Right atrium auricular region (tissue), 2 donors: Measurements from ENCODE around the gene IGLL1. TPM values are rescaled to one million over a fixed set of nuclear protein-coding genes. Genes with fewer than 3 reads are reported as not detected.
"Not testable (repeated sequence)": the region's sequence is repeated elsewhere in the genome, so short reads cannot be mapped to it uniquely, and the experiment has no call there.

Experiments
- DNase-seq: peaks from one replicate; pipeline ENCODE4 v3.0.0-alpha.2; 2019; ENCODE audit warnings: low spot score
- H3K27ac ChIP-seq, 2 donors: fragments of 200-600 bp; sonication (generic); 1 replicate in 1 of 2; 2 replicates in 1 of 2; pipeline ENCODE4 v1.5.1; 2016 to 2019
- H3K27me3 ChIP-seq, 2 donors: fragments of 200-600 bp; sonication (generic); one replicate each; pipeline versions ENCODE4 v1.5.1 to v1.6.0; 2017 to 2019
- H3K36me3 ChIP-seq: fragments of 200-600 bp; sonication (generic); one replicate; pipeline ENCODE4 v1.5.1; 2016
- H3K4me1 ChIP-seq, 2 donors: fragments of 200-600 bp; sonication (generic); one replicate each; pipeline versions ENCODE4 v1.5.1 to v1.6.0; 2017 to 2019
- H3K4me3 ChIP-seq, 2 donors: fragments of 200-600 bp; sonication (generic); 1 replicate in 1 of 2; 2 replicates in 1 of 2; pipeline ENCODE4 v1.5.1; 2017 to 2019; ENCODE audit warnings: mild to moderate bottlenecking in 1 of 2, moderate library complexity in 1 of 2
- H3K9me3 ChIP-seq, 2 donors: fragments of 200-600 bp; sonication (generic); one replicate each; pipeline ENCODE4 v1.5.1; 2019
- CTCF ChIP-seq, 2 donors: fragments of 200-600 bp; sonication (generic); IDR thresholded peaks; one replicate each; pipeline ENCODE4 v1.5.1; 2019; ENCODE audit warnings: antibody characterized with exemption in 2 of 2
- total RNA-seq, 2 donors: library from RNA; depleted of rRNA; stranded (reverse); fragments of >200 nt; gene quantifications; one replicate each; pipeline ENCODE4 v1.1.0, GENCODE V29; 2016

Gene IGLL1
- total RNA-seq, 2 donors from 2014 or later, result not detected

GRCh38 chr22:23604939-23605712 is 25.0 kb upstream of the IGLL1 start:
- Histone ChIP-seq H3K36me3 (no peaks in the 10 kb centered on the region), H3K9me3 (no peaks in the 10 kb centered on the region), H3K27ac (no peak overlapping the region), H3K27me3 (no peaks in the 10 kb centered on the region), H3K4me1 (no peaks in the 10 kb centered on the region), H3K4me3 (no peak overlapping the region)
- DNase-seq, result no peak
- TF ChIP-seq CTCF (IDR thresholded peaks at IDR 0.05), result no peak

GRCh38 chr22:23603266-23603665 is 23.2 kb upstream of the IGLL1 start:
- Histone ChIP-seq H3K36me3 (no peaks in the 10 kb centered on the region), H3K4me1 (no peaks in the 10 kb centered on the region), H3K27ac (no peak overlapping the region), H3K9me3 (no peaks in the 10 kb centered on the region), H3K4me3 (no peak overlapping the region), H3K27me3 (no peaks in the 10 kb centered on the region)
- TF ChIP-seq CTCF (IDR thresholded peaks at IDR 0.05), result no peak
- DNase-seq, result no peak

GRCh38 chr22:23598805-23599518 is 18.9 kb upstream of the IGLL1 start:
- no peaks in the 10 kb centered on the region for H3K36me3 ChIP-seq
- no peaks in the 10 kb centered on the region for H3K9me3 ChIP-seq
- DNase-seq, result no peak
- TF ChIP-seq CTCF (IDR thresholded peaks at IDR 0.05), result no peak
- no peaks in the 10 kb centered on the region for H3K4me1 ChIP-seq
- no peaks in the 10 kb centered on the region for H3K27me3 ChIP-seq
- no peak overlapping the region for H3K27ac ChIP-seq
- no peak overlapping the region for H3K4me3 ChIP-seq

GRCh38 chr22:23597576-23598268 is 17.6 kb upstream of the IGLL1 start:
- H3K27me3 ChIP-seq, DNase-seq, H3K4me3 ChIP-seq, H3K36me3 ChIP-seq, H3K9me3 ChIP-seq, H3K4me1 ChIP-seq, H3K27ac ChIP-seq: not testable (repeated sequence)

GRCh38 chr22:23595904-23596303 is 15.8 kb upstream of the IGLL1 start:
- H3K4me3 ChIP-seq, H3K9me3 ChIP-seq, H3K27ac ChIP-seq, H3K36me3 ChIP-seq, H3K4me1 ChIP-seq, H3K27me3 ChIP-seq, DNase-seq: not testable (repeated sequence)

- no peak for DNase-seq
- Histone ChIP-seq H3K36me3 (no peaks in the 10 kb centered on the region), H3K27ac (no peak overlapping the region), H3K4me3 (no peak overlapping the region), H3K9me3 (no peaks in the 10 kb centered on the region), H3K4me1 (no peaks in the 10 kb centered on the region), H3K27me3 (no peaks in the 10 kb centered on the region)
- no peak for TF ChIP-seq CTCF (IDR thresholded peaks at IDR 0.05)
Measured at GRCh38 chr22:23591846-23592245, 11.8 kb upstream of the IGLL1 start.
